Fibroblast of mammary gland (primary cell): ENCODE results near the gene LRRK1.

Experiments
- DNase-seq: peaks from one replicate; pipeline ENCODE4 v3.0.0-alpha.2; 2010; ENCODE audit warnings: low read depth
- H3K4me3 ChIP-seq: 2 replicates; pipeline ENCODE4 v1.5.1; 2011; ENCODE audit warnings: low read depth, mild to moderate bottlenecking, low read length, moderate library complexity; ENCODE audit not compliant: control insufficient read depth
- CTCF ChIP-seq: conservative IDR thresholded peaks from 2 replicates; pipeline ENCODE4 v1.5.1; 2011; ENCODE audit warnings: low read depth, low read length, inconsistent platforms; ENCODE audit not compliant: control insufficient read depth, insufficient read depth

LRRK1 gene

GRCh38 chr15:101062471-101063171 is 143.5 kb downstream of the LRRK1 start:
- no peak overlapping the region for H3K4me3 ChIP-seq
- no peak for TF ChIP-seq CTCF
- DNase-seq: no peak

DNA sequence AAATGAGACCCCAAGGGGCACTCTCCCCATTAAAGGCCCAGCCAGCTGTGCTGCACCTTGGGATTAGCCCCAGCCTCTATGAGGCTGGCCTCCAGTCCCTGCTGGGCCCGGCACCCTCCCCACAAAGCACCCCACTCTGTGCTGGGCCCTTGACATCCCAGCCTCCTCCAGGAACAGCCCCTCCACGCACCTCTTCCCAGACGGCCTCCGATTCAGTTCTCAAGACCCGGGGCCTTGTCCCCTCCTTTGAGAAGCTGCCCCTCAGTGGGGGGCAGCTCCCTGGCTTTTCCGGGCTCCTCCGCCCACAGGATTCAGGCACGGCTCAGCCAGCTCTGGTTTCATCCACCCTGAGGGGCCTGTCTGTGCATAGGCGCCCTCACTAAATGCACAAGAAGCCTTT is 144.1 kb downstream of the LRRK1 start:
- no peak for TF ChIP-seq CTCF
- DNase-seq: no peak
- H3K4me3 ChIP-seq: no peak overlapping the region

DNA sequence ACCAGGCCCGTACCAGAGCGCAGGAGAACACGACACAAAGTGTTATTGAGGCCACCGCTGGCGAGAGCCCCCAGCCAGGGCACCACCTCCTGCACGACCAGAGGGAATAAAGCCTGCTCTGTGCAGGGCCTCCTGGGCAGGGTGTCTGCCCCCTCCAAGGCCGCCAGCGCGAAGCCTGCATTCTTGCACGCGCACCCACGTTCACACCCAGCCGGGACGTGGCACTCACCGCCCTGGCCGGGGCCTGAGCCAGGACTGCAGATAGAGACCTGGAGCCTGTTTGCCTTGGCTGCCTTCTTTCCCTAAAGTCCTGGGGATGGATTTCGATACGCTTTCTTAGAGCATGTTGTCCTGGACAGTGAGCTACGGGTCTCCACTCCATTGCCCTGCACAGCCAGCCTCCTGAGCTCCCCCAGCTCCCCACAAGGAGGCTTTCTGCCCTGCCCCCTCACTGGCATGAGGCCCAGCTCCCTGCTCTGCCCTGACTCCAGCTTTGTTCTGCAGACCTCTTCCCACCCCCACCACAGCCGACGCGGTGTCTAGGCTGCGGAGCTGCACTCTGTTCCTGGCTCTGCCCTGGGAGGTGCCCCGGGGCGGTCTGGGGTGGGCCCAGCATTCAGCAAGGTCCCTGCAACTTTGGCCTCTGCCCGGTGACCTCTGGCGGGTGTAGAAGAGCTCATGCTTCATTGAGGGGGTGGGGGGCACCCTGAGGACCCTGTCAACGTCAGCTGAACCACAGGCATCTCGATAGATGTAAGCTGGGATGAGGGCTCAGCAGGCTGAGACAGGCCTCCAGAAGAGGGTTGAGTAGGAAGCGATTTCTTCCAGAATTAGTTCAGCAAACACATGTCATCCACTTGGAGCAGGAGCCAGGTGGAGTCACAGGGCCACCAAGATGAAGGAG is 145.0 kb downstream of the LRRK1 start:
- no peak for DNase-seq
- no peak for TF ChIP-seq CTCF

DNA sequence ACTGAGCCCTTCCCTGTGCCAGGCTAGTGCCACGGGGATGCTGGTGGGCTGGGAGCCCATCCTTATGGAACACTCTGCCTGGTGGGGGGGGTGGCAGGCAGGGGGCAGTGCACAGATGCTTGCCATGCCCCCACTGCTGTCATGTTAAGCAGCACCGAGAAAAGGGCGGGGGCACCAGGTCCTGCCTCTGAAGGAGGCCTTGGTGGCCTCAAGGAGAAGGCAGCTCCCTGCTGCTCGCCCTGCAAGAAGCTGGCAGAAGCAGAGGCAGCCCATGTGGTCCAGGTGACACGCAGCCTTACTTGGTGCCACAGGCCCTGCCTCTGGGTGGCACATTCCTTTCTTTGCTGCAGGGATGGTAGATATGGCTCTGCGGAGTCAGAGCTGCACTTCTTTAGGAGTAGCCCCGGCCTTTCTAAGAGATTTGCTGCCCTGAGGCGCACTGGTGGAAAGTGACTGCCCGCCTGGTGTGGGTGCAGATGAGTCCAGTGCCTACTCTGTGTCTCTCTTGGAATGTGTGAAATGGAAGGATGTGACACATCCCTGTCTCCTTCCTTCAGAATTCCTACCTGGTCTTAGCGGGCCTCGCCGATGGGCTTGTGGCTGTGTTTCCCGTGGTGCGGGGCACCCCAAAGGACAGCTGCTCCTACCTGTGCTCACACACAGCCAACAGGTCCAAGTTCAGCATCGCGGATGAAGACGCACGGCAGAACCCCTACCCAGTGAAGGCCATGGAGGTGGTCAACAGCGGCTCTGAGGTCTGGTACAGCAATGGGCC is 145.8 kb downstream of the LRRK1 start:
- no peak overlapping the region for H3K4me3 ChIP-seq
- DNase-seq: no peak
- TF ChIP-seq CTCF: no peak

More for the DNA sequence above, 145.0 kb downstream of the LRRK1 start:
- H3K4me3 ChIP-seq: no peak overlapping the region

GRCh38 chr15:101065570-101066221 is 146.5 kb downstream of the LRRK1 start:
- H3K4me3 ChIP-seq: no peak overlapping the region
- DNase-seq: no peak
- TF ChIP-seq CTCF: no peak
